Neural cell (in vitro differentiated cells): Measurements from ENCODE around the gene CCDC80. TPM values are rescaled to one million over a fixed set of nuclear protein-coding genes. Genes with fewer than 3 reads are reported as not detected.
"Not testable (repeated sequence)": the region's sequence is repeated elsewhere in the genome, so short reads cannot be mapped to it uniquely, and the experiment has no call there.

Source experiments
- H2AFZ ChIP-seq: fragments of 200-600, 300-800 bp; sonication (generic), shearing (Covaris generic); 2 replicates; pipeline ENCODE4 v1.6.0; 2014; ENCODE audit warnings: low read depth, mild to moderate bottlenecking, antibody characterized with exemption, low read length, moderate library complexity
- H3F3A ChIP-seq: fragments of 200-600 bp; shearing (Covaris generic); 2 replicates; pipeline ENCODE4 v1.6.1; 2016; ENCODE audit warnings: mild to moderate bottlenecking, moderate library complexity, mixed read lengths, antibody characterized with exemption, low read length; ENCODE audit not compliant: insufficient read depth, poor library complexity, severe bottlenecking
- H3K27ac ChIP-seq: fragments of 200-600, 300-800 bp; sonication (generic), shearing (Covaris generic); 2 replicates; pipeline ENCODE4 v1.5.1; 2014; ENCODE audit warnings: mild to moderate bottlenecking, low read length, moderate library complexity
- H3K27me3 ChIP-seq: fragments of 300-800, 200-600 bp; sonication (generic), shearing (Covaris generic); 2 replicates; pipeline ENCODE4 v1.6.0; 2014; ENCODE audit warnings: mild to moderate bottlenecking, low read depth, low read length, moderate library complexity; ENCODE audit not compliant: insufficient read depth
- H3K36me3 ChIP-seq: fragments of 300-800, 200-600 bp; sonication (generic), shearing (Covaris generic); 2 replicates; pipeline ENCODE4 v1.5.1; 2014; ENCODE audit warnings: mild to moderate bottlenecking, antibody characterized with exemption, low read length, moderate library complexity; ENCODE audit not compliant: insufficient read depth
- H3K4me2 ChIP-seq: fragments of 300-800, 200-600 bp; sonication (generic), shearing (Covaris generic); 2 replicates; pipeline ENCODE4 v1.6.0; 2014; ENCODE audit warnings: mild to moderate bottlenecking, low read length
- H3K4me3 ChIP-seq: fragments of 300-800, 200-600 bp; sonication (generic), shearing (Covaris generic); 2 replicates; pipeline ENCODE4 v1.5.1; 2014; ENCODE audit warnings: mild to moderate bottlenecking, low read length, moderate library complexity
- H3K79me2 ChIP-seq: fragments of 200-600 bp; shearing (Covaris generic); replicated peaks from 2 replicates; pipeline ENCODE4 v1.6.0; 2014; ENCODE audit warnings: mild to moderate bottlenecking, low read length, moderate library complexity; ENCODE audit not compliant: insufficient read depth
- H3K9ac ChIP-seq: fragments of 300-800, 200-600 bp; sonication (generic), shearing (Covaris generic); 2 replicates; pipeline ENCODE4 v1.6.1; 2016; ENCODE audit warnings: mild to moderate bottlenecking, low read length, mixed read lengths
- H3K9me2 ChIP-seq: fragments of 200-600 bp; shearing (Covaris generic); 2 replicates; pipeline ENCODE4 v1.6.1; 2016; ENCODE audit warnings: mild to moderate bottlenecking, low read length, mixed read lengths; ENCODE audit not compliant: insufficient read depth
- H3K9me3 ChIP-seq: fragments of 200-600, 300-800 bp; sonication (generic), shearing (Covaris generic); 2 replicates; pipeline ENCODE4 v1.6.1; 2016; ENCODE audit warnings: mild to moderate bottlenecking, mixed run types, low read length, moderate library complexity, mixed read lengths
- H4K20me1 ChIP-seq: fragments of 200-600 bp; shearing (Covaris generic); 2 replicates; pipeline ENCODE4 v1.6.1; 2016; ENCODE audit warnings: mild to moderate bottlenecking, mixed run types; ENCODE audit not compliant: insufficient read depth
- CTCF ChIP-seq: fragments of 450-650 bp; IDR thresholded peaks from 2 replicates; pipeline ENCODE4 v1.5.1; 2014; ENCODE audit warnings: antibody characterized with exemption, mild to moderate bottlenecking, moderate library complexity; ENCODE audit not compliant: poor library complexity, severe bottlenecking
- EP300 ChIP-seq: fragments of 450-650 bp; conservative IDR thresholded peaks from 2 replicates; pipeline ENCODE4 v1.6.1; 2014; ENCODE audit warnings: antibody characterized with exemption, mild to moderate bottlenecking, moderate library complexity; ENCODE audit not compliant: poor library complexity, severe bottlenecking
- EZH2 ChIP-seq: fragments of 200-600, 300-800 bp; shearing (Covaris generic), sonication (generic); IDR thresholded peaks from 2 replicates; pipeline ENCODE4 v1.6.1; 2014; ENCODE audit warnings: antibody characterized with exemption, low read length, borderline replicate concordance, mild to moderate bottlenecking; ENCODE audit not compliant: insufficient read depth, poor library complexity, severe bottlenecking
- MXI1 ChIP-seq: fragments of 450-650 bp; conservative IDR thresholded peaks from 2 replicates; pipeline ENCODE4 v1.6.1; 2014; ENCODE audit warnings: antibody characterized with exemption, mild to moderate bottlenecking; ENCODE audit not compliant: poor library complexity, severe bottlenecking
- POLR2AphosphoS5 ChIP-seq: IDR thresholded peaks from 2 replicates; pipeline ENCODE4 v1.6.1; 2012
- RAD21 ChIP-seq: fragments of 450-650 bp; conservative IDR thresholded peaks from 2 replicates; pipeline ENCODE4 v1.6.1; 2014; ENCODE audit warnings: antibody characterized with exemption, mild to moderate bottlenecking, moderate library complexity
- REST ChIP-seq: IDR thresholded peaks from 2 replicates; pipeline ENCODE4 v1.6.1; 2012; ENCODE audit warnings: borderline replicate concordance
- SMC3 ChIP-seq: fragments of 450-650 bp; conservative IDR thresholded peaks from 2 replicates; pipeline ENCODE4 v1.6.1; 2014; ENCODE audit warnings: antibody characterized with exemption, mild to moderate bottlenecking, moderate library complexity; ENCODE audit not compliant: poor library complexity
- TAF1 ChIP-seq: IDR thresholded peaks from 2 replicates; pipeline ENCODE4 v1.6.1; 2012; ENCODE audit warnings: low read depth
- polyA plus RNA-seq: library from polyadenylated mRNA; depleted of rRNA; stranded (reverse); fragments of >200 nt; gene quantifications from 2 replicates; pipeline ENCODE4 v1.2.3, GENCODE V29; 2014

The CCDC80 gene
- polyA plus RNA-seq, 1 donor from 2014 or later = 0.14 TPM

- Histone ChIP-seq H2AFZ (no peak overlapping the region), H3K9me2 (no peaks in the 10 kb centered on the region), H3K27me3 (no peaks in the 10 kb centered on the region), H4K20me1 (no peaks in the 10 kb centered on the region), H3K9ac (no peak overlapping the region), H3K4me3 (no peak overlapping the region), H3K4me2 (no peak overlapping the region), H3K79me2 (peaks cover 2% of the 10 kb centered on the region), H3K9me3 (no peaks in the 10 kb centered on the region), H3F3A (no peaks in the 10 kb centered on the region), H3K27ac (no peak overlapping the region), H3K36me3 (peaks cover 4% of the 10 kb centered on the region)
- TF ChIP-seq MXI1 (no peak), CTCF (no peak), REST (no peak), SMC3 (no peak), TAF1 (no peak), RAD21 (no peak), POLR2AphosphoS5 (no peak), EZH2 (no peak), EP300 (no peak)
These were observed 72.3 kb downstream of the CCDC80 start for GRCh38 chr3:112568642-112569041.

GRCh38 chr3:112564940-112565305 is 76.0 kb downstream of the CCDC80 start:
- no peaks in the 10 kb centered on the region for H3K36me3 ChIP-seq
- no peak overlapping the region for H3K27ac ChIP-seq
- peaks cover 8% of the 10 kb centered on the region for H3F3A ChIP-seq
- H2AFZ ChIP-seq = no peak overlapping the region
- H3K9me3 ChIP-seq = no peaks in the 10 kb centered on the region
- H3K27me3 ChIP-seq = no peaks in the 10 kb centered on the region
- H3K79me2 ChIP-seq = peaks cover 11% of the 10 kb centered on the region
- no peaks in the 10 kb centered on the region for H4K20me1 ChIP-seq
- H3K9ac ChIP-seq = no peak overlapping the region
- no peak overlapping the region for H3K4me2 ChIP-seq
- H3K4me3 ChIP-seq = no peak overlapping the region
- H3K9me2 ChIP-seq = no peaks in the 10 kb centered on the region
- TF ChIP-seq SMC3 = no peak
- TF ChIP-seq MXI1 = no peak
- TF ChIP-seq REST = no peak
- TF ChIP-seq CTCF = no peak
- no peak for TF ChIP-seq EZH2
- no peak for TF ChIP-seq TAF1
- TF ChIP-seq EP300 = no peak
- TF ChIP-seq POLR2AphosphoS5 = no peak
- TF ChIP-seq RAD21 = no peak

- not testable (repeated sequence) for H3K4me2 ChIP-seq, H3K36me3 ChIP-seq
These were observed 76.5 kb downstream of the CCDC80 start for GRCh38 chr3:112564247-112564939.

More at GRCh38 chr3:112564247-112564939, 76.5 kb downstream of the CCDC80 start:
- not testable (repeated sequence) for H3K9me3 ChIP-seq, H3K9me2 ChIP-seq, H3F3A ChIP-seq, H3K27ac ChIP-seq, H3K4me3 ChIP-seq, H2AFZ ChIP-seq, H3K9ac ChIP-seq, H4K20me1 ChIP-seq, H3K27me3 ChIP-seq
- peaks cover 16% of the 10 kb centered on the region for H3K79me2 ChIP-seq
